CMK (cell line): Measurements from ENCODE around the gene TMEM116.
"Not testable (repeated sequence)": the region's sequence is repeated elsewhere in the genome, so short reads cannot be mapped to it uniquely, and the experiment has no call there.

Source experiments
- DNase-seq: peaks from one replicate; pipeline ENCODE4 v3.0.0-alpha.2; 2010; ENCODE audit warnings: low read depth

Gene TMEM116

GRCh38 chr12:111976291-111976690, 36.7 kb downstream of the TMEM116 start:
- no peak for DNase-seq

- DNase-seq, result no peak
Observed at GRCh38 chr12:111975161-111975931, 37.6 kb downstream of the TMEM116 start.

GRCh38 chr12:111971800-111972199, 41.2 kb downstream of the TMEM116 start:
- no peak for DNase-seq

GRCh38 chr12:111964935-111965334, 48.0 kb downstream of the TMEM116 start:
- no peak for DNase-seq

GRCh38 chr12:111959518-111959917, 53.4 kb downstream of the TMEM116 start:
- not testable (repeated sequence) for DNase-seq

DNA sequence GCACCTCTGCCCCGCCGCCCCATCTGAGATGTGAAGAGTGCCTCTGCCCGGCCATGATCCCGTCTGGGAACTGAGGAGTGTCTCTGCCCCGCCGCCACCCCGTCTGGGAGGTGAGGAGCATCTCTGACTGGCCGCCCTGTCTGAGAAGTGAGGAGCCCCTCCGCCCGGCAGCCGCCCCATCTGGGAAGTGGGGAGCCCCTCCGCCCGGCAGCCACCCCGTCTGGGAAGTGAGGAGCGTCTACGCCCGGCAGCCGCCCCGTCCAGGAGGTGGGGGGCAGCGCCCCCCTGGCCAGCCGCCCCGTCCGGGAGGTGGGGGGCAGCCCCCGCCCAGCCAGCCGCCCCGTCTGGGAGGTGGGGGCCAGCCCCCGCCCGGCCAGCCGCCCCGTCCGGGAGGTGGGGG, 55.7 kb downstream of the TMEM116 start:
- DNase-seq, result not testable (repeated sequence)

- no peak for DNase-seq
Observed at GRCh38 chr12:111954969-111955368, 58.0 kb downstream of the TMEM116 start.

GRCh38 chr12:111953455-111953854, 59.5 kb downstream of the TMEM116 start:
- no peak for DNase-seq

DNA sequence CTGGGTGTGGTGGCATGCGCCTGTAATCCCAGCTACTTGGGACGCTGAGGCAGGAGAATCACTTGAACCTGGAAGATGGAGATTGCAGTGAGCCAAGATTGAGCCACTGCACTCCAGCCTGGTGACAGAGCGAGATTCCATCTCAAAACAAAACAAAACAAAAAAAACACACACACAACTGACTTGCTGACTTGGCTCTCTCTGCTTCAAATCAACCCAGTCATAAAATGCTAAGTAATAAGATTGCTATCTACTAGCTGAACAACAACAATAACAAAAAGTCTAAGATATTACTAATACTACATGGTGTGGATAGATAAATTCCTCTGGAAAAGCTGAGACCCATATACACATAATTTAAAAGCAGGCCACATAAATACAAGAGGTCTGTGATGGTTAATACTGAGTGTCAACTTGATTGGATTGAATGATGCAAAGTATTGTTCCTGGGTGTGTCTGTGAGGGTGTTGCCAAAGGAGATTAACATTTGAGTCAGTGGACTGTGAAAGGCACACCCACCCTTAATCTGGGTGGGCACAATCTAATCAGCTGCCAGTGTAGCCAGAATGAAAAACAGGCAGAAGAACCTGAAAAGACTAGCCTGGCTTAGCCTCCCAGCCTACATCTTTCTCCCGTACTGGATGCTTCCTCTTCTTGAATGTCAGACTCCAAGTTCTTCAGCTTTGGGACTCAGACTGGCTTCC, 60.7 kb downstream of the TMEM116 start:
- DNase-seq, result not testable (repeated sequence)

GRCh38 chr12:111950961-111951676, 61.8 kb downstream of the TMEM116 start:
- DNase-seq, result not testable (repeated sequence)

DNA sequence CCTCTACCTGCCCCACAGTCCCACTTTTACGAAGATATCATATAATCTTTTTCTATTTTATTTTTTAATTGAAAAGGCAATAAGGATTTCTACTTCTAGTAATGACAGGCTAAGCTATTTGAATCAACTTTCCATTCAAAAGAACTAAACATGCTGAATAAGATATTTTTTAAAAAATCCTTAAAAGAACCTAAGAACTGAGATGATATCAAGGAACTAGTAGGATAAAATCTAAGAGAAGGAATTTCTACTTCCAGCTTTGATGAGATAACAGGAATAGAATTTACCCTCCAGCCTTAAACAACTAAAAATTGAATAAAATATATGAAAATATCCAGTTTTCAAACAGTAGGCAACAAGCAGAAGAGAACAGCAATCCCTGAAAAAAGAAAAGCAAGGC, 69.0 kb downstream of the TMEM116 start:
- no peak for DNase-seq

- DNase-seq, result no peak
Observed at GRCh38 chr12:111942557-111942956, 70.4 kb downstream of the TMEM116 start.

DNA sequence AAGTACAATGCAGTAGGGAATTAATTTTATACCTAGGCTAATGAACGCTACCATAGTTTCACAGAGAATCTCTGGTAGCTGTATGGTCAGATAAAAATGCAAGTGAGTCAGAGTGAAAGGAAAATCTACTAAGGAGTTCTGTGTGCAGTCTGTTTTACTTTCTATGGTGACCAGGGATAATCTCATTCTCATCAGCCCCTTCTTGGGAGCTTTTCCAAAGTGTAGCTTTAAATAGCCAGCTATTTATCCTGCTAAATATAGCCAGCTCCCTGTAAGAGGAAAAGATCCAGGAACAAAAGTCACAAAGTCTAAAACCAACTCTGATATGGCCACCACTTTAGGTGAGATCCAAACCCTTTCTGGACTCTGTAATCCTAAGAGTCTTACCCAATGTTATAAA, 75.5 kb downstream of the TMEM116 start:
- DNase-seq, result no peak

- DNase-seq, result no peak
Observed at GRCh38 chr12:111936869-111937268, 76.1 kb downstream of the TMEM116 start.

DNA sequence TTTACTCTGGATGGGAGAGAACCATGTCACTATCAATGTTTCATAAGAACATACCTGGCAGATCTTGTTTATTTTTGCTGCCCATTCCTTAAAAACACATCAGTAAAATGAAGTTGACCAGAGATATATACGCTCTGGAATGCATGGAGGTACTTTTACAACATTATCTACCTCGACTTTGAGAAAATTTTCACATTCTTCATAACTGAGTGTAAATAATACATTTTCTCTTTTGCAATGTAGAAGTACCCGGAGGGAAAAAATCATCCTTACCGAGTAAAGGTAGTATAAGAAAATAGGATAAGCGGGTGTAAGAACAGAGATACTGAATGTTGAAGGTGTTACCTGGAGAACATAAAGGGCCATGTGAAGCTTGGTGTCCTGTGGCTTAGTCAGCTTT, 80.7 kb downstream of the TMEM116 start:
- DNase-seq, result no peak

- no peak for DNase-seq
Observed at GRCh38 chr12:111927346-111927745, 85.6 kb downstream of the TMEM116 start.

DNA sequence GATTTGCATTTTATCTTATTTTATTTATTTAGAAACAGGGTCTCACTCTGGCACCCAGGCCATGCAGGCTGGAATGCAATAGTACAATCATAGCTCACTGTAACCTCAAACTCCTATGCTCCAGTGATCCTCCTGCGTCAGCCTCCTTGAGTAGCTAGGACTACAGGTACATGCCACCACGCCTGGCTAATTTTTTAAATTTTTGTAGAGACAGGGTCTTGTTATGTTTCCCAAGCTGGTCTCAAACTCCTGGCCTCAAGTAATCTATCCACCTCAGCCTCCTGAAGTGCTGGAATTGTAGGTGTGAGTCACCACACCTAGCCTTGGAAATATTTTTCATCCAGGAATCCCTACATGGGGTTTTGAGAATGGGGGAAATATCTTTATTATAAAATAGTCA, 86.3 kb downstream of the TMEM116 start:
- DNase-seq, result no peak

GRCh38 chr12:111925171-111925570, 87.8 kb downstream of the TMEM116 start:
- no peak for DNase-seq

GRCh38 chr12:111907740-111908139, 105.2 kb downstream of the TMEM116 start:
- no peak for DNase-seq

DNA sequence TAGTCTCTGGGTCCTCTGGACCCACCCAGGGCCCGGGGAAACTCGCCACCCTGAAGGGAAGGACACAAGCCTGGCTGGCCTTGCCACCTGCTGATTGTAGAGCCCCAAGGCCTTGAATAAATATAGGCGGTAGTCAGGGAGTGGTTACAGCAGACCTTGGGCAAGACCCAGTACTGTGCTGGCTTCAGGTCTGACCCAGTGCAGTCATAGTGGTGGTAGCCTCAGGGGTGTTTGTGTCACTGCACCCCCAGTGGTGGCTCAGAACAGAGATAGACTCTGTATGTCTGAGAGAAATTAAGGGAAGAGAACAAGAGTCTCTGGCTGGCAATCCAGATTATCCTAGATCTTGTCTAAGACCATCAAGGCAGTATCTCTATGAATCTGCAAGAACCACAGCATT, 107.5 kb downstream of the TMEM116 start:
- DNase-seq, result no peak

GRCh38 chr12:111904446-111904975, 108.5 kb downstream of the TMEM116 start:
- DNase-seq, result no peak

DNA sequence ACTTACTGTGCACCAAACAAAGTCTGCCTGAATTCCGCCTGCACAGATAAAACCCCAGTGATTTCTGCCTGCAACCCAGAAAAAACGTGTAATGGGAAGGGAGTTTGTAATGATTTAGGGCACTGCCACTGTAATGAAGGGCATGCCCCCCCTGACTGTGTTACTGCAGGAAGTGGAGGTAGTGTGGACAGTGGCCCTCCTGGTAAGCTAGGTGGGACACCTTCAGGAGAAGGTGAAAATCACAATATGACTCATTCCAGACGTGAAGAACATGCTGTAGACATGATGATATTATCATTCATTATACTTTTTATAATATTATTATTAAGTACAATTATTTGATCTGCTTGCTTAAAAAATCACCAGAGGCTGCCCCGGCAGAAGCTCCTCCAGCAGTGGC, 111.8 kb downstream of the TMEM116 start:
- DNase-seq, result no peak

DNA sequence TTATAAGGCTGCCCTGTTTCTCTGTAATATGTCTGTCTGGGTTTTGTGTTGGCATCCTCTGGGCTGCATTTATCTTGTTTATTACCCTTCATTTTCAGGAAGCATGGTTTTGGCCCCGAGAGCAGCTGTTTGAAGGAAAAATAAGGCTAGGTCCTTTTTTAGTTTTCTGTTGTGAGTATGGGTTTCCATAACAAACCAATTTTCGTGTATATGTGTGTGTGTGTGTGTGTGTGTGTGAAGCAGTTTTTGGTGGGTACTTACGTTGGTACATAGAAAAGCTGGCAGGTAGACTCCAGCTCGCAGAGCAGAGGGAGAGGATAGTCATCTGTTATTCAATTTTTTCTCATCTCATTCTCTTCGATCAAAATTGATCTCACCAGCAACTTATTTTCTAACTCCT, 118.4 kb downstream of the TMEM116 start:
- no peak for DNase-seq
